Hepatocyte (in vitro differentiated cells): Measurements from ENCODE around the gene PTPRCAP.

Experiments used
- EZH2phosphoT487 ChIP-seq: fragments of 200-600 bp; sonication (generic); IDR thresholded peaks from one replicate; pipeline ENCODE4 v1.6.1; 2018; ENCODE audit warnings: antibody characterized with exemption, mild to moderate bottlenecking, low read depth, moderate library complexity; ENCODE audit not compliant: unreplicated experiment, severe bottlenecking
- TF ChIP-seq, protein P1 (sequence below): fragments of 200-600 bp; sonication (generic); IDR thresholded peaks from 2 replicates; pipeline ENCODE4 v1.5.1; 2016; ENCODE audit warnings: antibody characterized with exemption, mild to moderate bottlenecking; ENCODE audit not compliant: poor library complexity

DNA sequence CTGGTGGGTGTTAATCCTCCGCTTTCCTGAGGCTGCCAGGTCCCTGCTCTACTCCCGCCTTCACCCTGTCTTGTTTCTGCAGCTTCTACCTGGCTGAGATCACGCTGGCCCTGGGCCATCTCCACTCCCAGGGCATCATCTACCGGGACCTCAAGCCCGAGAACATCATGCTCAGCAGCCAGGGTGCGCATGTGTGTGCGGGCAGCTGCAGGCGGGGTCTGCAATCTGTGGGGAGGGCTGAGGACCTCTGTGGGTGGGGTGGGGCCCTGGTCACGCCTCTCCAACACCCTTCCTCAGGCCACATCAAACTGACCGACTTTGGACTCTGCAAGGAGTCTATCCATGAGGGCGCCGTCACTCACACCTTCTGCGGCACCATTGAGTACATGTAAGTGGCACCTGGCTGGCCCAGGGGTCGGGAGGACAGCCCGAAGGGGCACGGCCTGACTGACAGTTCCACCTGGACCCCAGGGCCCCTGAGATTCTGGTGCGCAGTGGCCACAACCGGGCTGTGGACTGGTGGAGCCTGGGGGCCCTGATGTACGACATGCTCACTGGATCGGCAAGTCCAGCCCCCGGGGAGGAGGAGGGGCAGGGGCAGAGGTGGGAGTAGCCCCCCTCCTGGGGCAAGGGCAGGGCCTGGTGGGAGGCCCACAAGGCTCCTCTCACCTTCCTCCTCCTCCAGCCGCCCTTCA, 4.7 kb downstream of the PTPRCAP start:
- TF ChIP-seq, protein P1, sequence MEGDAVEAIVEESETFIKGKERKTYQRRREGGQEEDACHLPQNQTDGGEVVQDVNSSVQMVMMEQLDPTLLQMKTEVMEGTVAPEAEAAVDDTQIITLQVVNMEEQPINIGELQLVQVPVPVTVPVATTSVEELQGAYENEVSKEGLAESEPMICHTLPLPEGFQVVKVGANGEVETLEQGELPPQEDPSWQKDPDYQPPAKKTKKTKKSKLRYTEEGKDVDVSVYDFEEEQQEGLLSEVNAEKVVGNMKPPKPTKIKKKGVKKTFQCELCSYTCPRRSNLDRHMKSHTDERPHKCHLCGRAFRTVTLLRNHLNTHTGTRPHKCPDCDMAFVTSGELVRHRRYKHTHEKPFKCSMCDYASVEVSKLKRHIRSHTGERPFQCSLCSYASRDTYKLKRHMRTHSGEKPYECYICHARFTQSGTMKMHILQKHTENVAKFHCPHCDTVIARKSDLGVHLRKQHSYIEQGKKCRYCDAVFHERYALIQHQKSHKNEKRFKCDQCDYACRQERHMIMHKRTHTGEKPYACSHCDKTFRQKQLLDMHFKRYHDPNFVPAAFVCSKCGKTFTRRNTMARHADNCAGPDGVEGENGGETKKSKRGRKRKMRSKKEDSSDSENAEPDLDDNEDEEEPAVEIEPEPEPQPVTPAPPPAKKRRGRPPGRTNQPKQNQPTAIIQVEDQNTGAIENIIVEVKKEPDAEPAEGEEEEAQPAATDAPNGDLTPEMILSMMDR = no peak
- no peak for TF ChIP-seq EZH2phosphoT487
